Mesenchymal stem cell (in vitro differentiated cells and primary cell): ENCODE measurements around the gene CCDC71L.

Source experiments
- DNase-seq: peaks from one replicate; pipeline ENCODE4 v3.0.0-alpha.2; 2013
- H2AFZ ChIP-seq: one replicate; pipeline ENCODE4 v1.6.1; 2013; ENCODE audit warnings: low read depth, mild to moderate bottlenecking, control low read depth, inconsistent platforms, low read length, moderate library complexity
- H2AK5ac ChIP-seq: 2 replicates; pipeline ENCODE4 v1.6.1; 2013; ENCODE audit warnings: low read length, moderate library complexity, mild to moderate bottlenecking, inconsistent platforms; ENCODE audit not compliant: severe bottlenecking
- H2BK120ac ChIP-seq: one replicate; pipeline ENCODE4 v1.6.1; 2013; ENCODE audit warnings: low read depth, mild to moderate bottlenecking, inconsistent platforms, low read length, moderate library complexity
- H2BK12ac ChIP-seq, 2 experiments: one replicate each; pipeline ENCODE4 v1.6.1; 2013; ENCODE audit warnings: inconsistent platforms in 2 of 2, low read length in 2 of 2, mild to moderate bottlenecking in 2 of 2, moderate library complexity in 2 of 2, control low read depth in 1 of 2
- H2BK15ac ChIP-seq: one replicate; pipeline ENCODE4 v1.6.1; 2013; ENCODE audit warnings: mild to moderate bottlenecking, low read depth, inconsistent platforms; ENCODE audit not compliant: poor library complexity, severe bottlenecking
- H2BK5ac ChIP-seq: 2 replicates; pipeline ENCODE4 v1.6.1; 2013; ENCODE audit warnings: low read depth, mild to moderate bottlenecking, low read length, control low read depth, inconsistent platforms; ENCODE audit not compliant: poor library complexity, severe bottlenecking
- H3K14ac ChIP-seq, 2 experiments: one replicate each; pipeline ENCODE4 v1.6.1; 2013; ENCODE audit warnings: inconsistent platforms in 2 of 2, low read length in 2 of 2, control low read depth in 1 of 2, mild to moderate bottlenecking in 1 of 2, moderate library complexity in 1 of 2
- H3K18ac ChIP-seq, 2 experiments: one replicate each; pipeline ENCODE4 v1.6.1; 2013; ENCODE audit warnings: inconsistent platforms in 2 of 2, low read length in 2 of 2, control low read depth in 1 of 2, low read depth in 1 of 2, mild to moderate bottlenecking in 1 of 2
- H3K23ac ChIP-seq, 2 experiments: one replicate each; pipeline ENCODE4 v1.6.1; 2013; ENCODE audit warnings: inconsistent platforms in 2 of 2, low read length in 2 of 2, mild to moderate bottlenecking in 2 of 2, moderate library complexity in 2 of 2, control low read depth in 1 of 2
- H3K27ac ChIP-seq: 2 replicates; pipeline ENCODE4 v1.5.1; 2013; ENCODE audit warnings: mild to moderate bottlenecking, moderate library complexity, low read length, control low read depth, inconsistent platforms; ENCODE audit not compliant: poor library complexity, severe bottlenecking
- H3K27me3 ChIP-seq, 2 experiments: 2 replicates each; pipeline versions ENCODE4 v1.6.1 to v1.7.0; 2013; ENCODE audit warnings: low read length in 2 of 2, mild to moderate bottlenecking in 2 of 2, moderate library complexity in 2 of 2, control low read depth in 1 of 2, inconsistent platforms in 1 of 2; ENCODE audit not compliant: control insufficient read depth in 1 of 2, insufficient read depth in 1 of 2
- H3K36me3 ChIP-seq, 2 experiments: 2 replicates each; pipeline versions ENCODE4 v1.6.1 to v1.7.0; 2013; ENCODE audit warnings: low read length in 2 of 2, control low read depth in 1 of 2, inconsistent platforms in 1 of 2, low read depth in 1 of 2, mild to moderate bottlenecking in 1 of 2; ENCODE audit not compliant: insufficient read depth in 2 of 2, control insufficient read depth in 1 of 2
- H3K4ac ChIP-seq, 2 experiments: one replicate each; pipeline ENCODE4 v1.6.1; 2013; ENCODE audit warnings: inconsistent platforms in 2 of 2, low read length in 2 of 2, mild to moderate bottlenecking in 2 of 2, moderate library complexity in 2 of 2, control low read depth in 1 of 2, low read depth in 1 of 2
- H3K4me1 ChIP-seq: 2 replicates; pipeline ENCODE4 v1.6.1; 2013; ENCODE audit warnings: low read depth, low read length, control low read depth; ENCODE audit not compliant: control insufficient read depth, insufficient read depth
- H3K4me2 ChIP-seq: 2 replicates; pipeline ENCODE4 v1.6.1; 2013; ENCODE audit warnings: low read length, mild to moderate bottlenecking, inconsistent platforms; ENCODE audit not compliant: poor library complexity, severe bottlenecking
- H3K4me3 ChIP-seq, 2 experiments: 2 replicates each; pipeline versions ENCODE4 v1.5.1 to v1.7.0; 2013; ENCODE audit warnings: low read length in 2 of 2, mild to moderate bottlenecking in 2 of 2, control low read depth in 1 of 2, low read depth in 1 of 2; ENCODE audit not compliant: insufficient read depth in 1 of 2
- H3K79me1 ChIP-seq: replicated peaks from 2 replicates; pipeline ENCODE4 v1.6.1; 2013; ENCODE audit warnings: mild to moderate bottlenecking, control low read depth, low read length, inconsistent platforms; ENCODE audit not compliant: poor library complexity, severe bottlenecking
- H3K9ac ChIP-seq: 2 replicates; pipeline ENCODE4 v1.7.0; 2013; ENCODE audit warnings: mild to moderate bottlenecking, low read length, moderate library complexity
- H3K9me3 ChIP-seq: 2 replicates; pipeline ENCODE4 v1.7.0; 2013; ENCODE audit warnings: mild to moderate bottlenecking, low read length; ENCODE audit not compliant: control insufficient read depth
- H4K8ac ChIP-seq: one replicate; pipeline ENCODE4 v1.6.1; 2013; ENCODE audit warnings: inconsistent platforms, mild to moderate bottlenecking, low read length, moderate library complexity
- H4K91ac ChIP-seq: one replicate; pipeline ENCODE4 v1.6.1; 2013; ENCODE audit warnings: mild to moderate bottlenecking, low read length, inconsistent platforms
- WGBS: methylation state at CpG from one replicate; pipeline ENCODE4 v1.1.7; 2013; ENCODE audit warnings: mixed read lengths; 5-methylcytosine and 5-hydroxymethylcytosine counted together

Gene CCDC71L

DNA sequence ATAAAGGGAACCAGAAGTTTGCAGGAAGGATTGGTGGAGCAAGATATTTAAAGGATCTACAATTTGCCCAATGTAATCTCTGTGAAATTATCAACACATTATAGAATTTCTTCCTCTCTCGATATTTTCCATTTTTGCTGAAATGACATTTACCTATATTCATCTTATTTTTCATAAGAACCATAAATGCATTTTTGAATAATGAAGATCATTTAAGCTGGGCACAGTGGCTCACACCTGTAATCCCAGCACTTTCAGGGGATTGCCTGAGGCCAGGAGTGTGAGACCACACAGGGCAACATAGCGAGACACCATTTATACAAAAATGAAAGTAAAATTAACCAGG, 37.7 kb downstream of the CCDC71L start:
- DNase-seq = no peak
- H3K9ac ChIP-seq = no peak overlapping the region
- H3K18ac ChIP-seq = no peak overlapping the region
- no peak overlapping the region for H3K4me3 ChIP-seq
- H3K36me3 ChIP-seq = no peaks in the 10 kb centered on the region
- no peak overlapping the region for H3K23ac ChIP-seq
- no peak overlapping the region for H3K27ac ChIP-seq
- H3K4ac ChIP-seq = no peak overlapping the region
- H2BK5ac ChIP-seq = no peak overlapping the region
- H3K4me1 ChIP-seq = no peaks in the 10 kb centered on the region
- H3K27me3 ChIP-seq = no peaks in the 10 kb centered on the region
- H3K9me3 ChIP-seq = peaks cover 12% of the 10 kb centered on the region
- no peak overlapping the region for H2AK5ac ChIP-seq
- no peak overlapping the region for H2BK15ac ChIP-seq
- no peak overlapping the region for H2BK12ac ChIP-seq
- no peak overlapping the region for H3K4me2 ChIP-seq
- H3K14ac ChIP-seq = no peak overlapping the region
- H4K91ac ChIP-seq = no peak overlapping the region
- WGBS = 40% methylated on average over 1 of the region's 2 CpGs
- H4K8ac ChIP-seq = no peak overlapping the region
- no peaks in the 10 kb centered on the region for H3K79me1 ChIP-seq
- H2AFZ ChIP-seq = no peak overlapping the region
- no peak overlapping the region for H2BK120ac ChIP-seq

DNA sequence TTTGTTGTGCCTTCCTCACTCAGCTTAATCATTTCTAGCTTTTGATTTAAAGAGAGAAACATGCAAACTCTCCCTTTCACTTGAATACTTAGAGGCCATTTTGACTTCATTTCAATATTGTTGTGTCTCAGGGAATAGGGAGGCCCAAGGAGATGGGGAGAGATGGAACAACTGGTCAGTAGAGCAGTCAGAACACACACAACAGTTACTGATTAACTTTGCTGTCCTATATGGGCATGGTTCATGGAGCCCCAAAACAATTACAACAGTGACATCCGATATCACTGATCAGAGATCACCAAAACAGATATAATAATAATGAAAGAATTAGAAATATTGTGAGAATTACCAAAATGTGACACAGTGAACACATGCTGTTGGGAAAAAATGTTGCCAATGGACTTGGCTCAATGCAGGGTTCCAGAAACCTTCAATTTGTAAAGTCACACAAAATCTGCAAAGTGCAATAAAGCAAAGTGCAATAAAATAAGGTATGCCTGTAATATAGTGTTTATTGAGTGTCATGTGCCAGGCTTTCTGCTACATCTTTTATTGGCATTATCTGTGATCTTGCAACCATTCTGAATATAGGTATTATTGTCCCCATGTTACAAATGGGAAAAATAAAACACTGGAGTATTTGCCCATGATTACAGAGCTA, 38.2 kb downstream of the CCDC71L start:
- no peak for DNase-seq
- H2BK15ac ChIP-seq = no peak overlapping the region
- H3K79me1 ChIP-seq = no peaks in the 10 kb centered on the region
- no peak overlapping the region for H3K4me3 ChIP-seq
- H3K4ac ChIP-seq = no peak overlapping the region
- H3K9me3 ChIP-seq = peaks cover 12% of the 10 kb centered on the region
- H3K4me2 ChIP-seq = no peak overlapping the region
- no peaks in the 10 kb centered on the region for H3K27me3 ChIP-seq
- no peak overlapping the region for H2AK5ac ChIP-seq
- no peak overlapping the region for H2AFZ ChIP-seq
- H3K36me3 ChIP-seq = no peaks in the 10 kb centered on the region
- no peaks in the 10 kb centered on the region for H3K4me1 ChIP-seq
- WGBS = no CpG with 5 or more reads among the region's 1 CpG
- H3K23ac ChIP-seq = no peak overlapping the region
- H3K18ac ChIP-seq = no peak overlapping the region
- no peak overlapping the region for H3K27ac ChIP-seq
- no peak overlapping the region for H4K91ac ChIP-seq
- no peak overlapping the region for H2BK5ac ChIP-seq
- no peak overlapping the region for H2BK12ac ChIP-seq
- H2BK120ac ChIP-seq = no peak overlapping the region
- no peak overlapping the region for H3K14ac ChIP-seq
- H4K8ac ChIP-seq = no peak overlapping the region
- H3K9ac ChIP-seq = no peak overlapping the region

GRCh38 chr7:106621393-106622132, 39.4 kb downstream of the CCDC71L start:
- H4K8ac ChIP-seq = no peak overlapping the region
- H3K4ac ChIP-seq = no peak overlapping the region
- H3K79me1 ChIP-seq = no peaks in the 10 kb centered on the region
- H3K4me3 ChIP-seq = no peak overlapping the region
- H3K14ac ChIP-seq = no peak overlapping the region
- peaks cover 12% of the 10 kb centered on the region for H3K9me3 ChIP-seq
- no peak overlapping the region for H2BK5ac ChIP-seq
- H2BK12ac ChIP-seq = no peak overlapping the region
- no peak overlapping the region for H2AK5ac ChIP-seq
- H3K23ac ChIP-seq = no peak overlapping the region
- no peak overlapping the region for H4K91ac ChIP-seq
- H3K36me3 ChIP-seq = no peaks in the 10 kb centered on the region
- H2BK15ac ChIP-seq = no peak overlapping the region
- no peak overlapping the region for H3K27ac ChIP-seq
- no peak overlapping the region for H3K9ac ChIP-seq
- DNase-seq = no peak
- no peak overlapping the region for H2BK120ac ChIP-seq
- no peak overlapping the region for H2AFZ ChIP-seq
- H3K4me1 ChIP-seq = no peaks in the 10 kb centered on the region
- no peak overlapping the region for H3K4me2 ChIP-seq
- no peaks in the 10 kb centered on the region for H3K27me3 ChIP-seq
- 92% methylated on average over 3 of the region's 4 CpGs for WGBS
- no peak overlapping the region for H3K18ac ChIP-seq

DNA sequence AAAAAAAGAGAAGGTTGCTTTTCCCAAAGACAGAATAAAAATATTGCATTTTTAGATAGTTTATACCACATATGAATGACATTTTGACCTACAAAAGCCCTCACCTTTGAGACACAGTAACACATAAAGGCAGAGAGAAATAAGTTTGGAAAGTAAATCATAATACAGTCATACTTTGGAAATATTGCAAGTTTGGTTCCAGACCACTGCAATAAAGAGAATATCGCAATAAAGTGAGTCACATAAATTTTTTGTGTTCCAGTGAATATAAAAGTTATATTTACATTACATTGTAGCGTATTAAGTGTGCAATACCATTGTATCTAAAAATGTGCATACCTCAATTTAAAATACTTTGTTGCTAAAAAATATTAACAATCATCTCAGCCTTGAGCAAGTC, 40.3 kb downstream of the CCDC71L start:
- Histone ChIP-seq H2BK15ac (no peak overlapping the region), H2BK5ac (no peak overlapping the region), H3K4me1 (no peaks in the 10 kb centered on the region), H3K79me1 (no peaks in the 10 kb centered on the region), H3K4me2 (no peak overlapping the region), H3K14ac (no peak overlapping the region), H4K91ac (no peak overlapping the region), H3K27ac (no peak overlapping the region), H3K36me3 (no peaks in the 10 kb centered on the region), H4K8ac (no peak overlapping the region), H2BK12ac (no peak overlapping the region), H2AK5ac (no peak overlapping the region), H3K9ac (no peak overlapping the region), H2AFZ (no peak overlapping the region), H3K27me3 (no peaks in the 10 kb centered on the region), H3K4me3 (no peak overlapping the region), H3K18ac (no peak overlapping the region), H3K9me3 (peaks cover 12% of the 10 kb centered on the region), H3K4ac (no peak overlapping the region), H2BK120ac (no peak overlapping the region), H3K23ac (no peak overlapping the region)
- no peak for DNase-seq
- no CpG with 5 or more reads among the region's 2 CpGs for WGBS
